ENCODE results near the gene ZNF527. TPM values are rescaled to one million over a fixed set of nuclear protein-coding genes. Genes with fewer than 3 reads are reported as not detected.
"Not testable (repeated sequence)": the region's sequence is repeated elsewhere in the genome, so short reads cannot be mapped to it uniquely, and the experiment has no call there.

ZNF527 gene
- total RNA-seq, 1 experiment from 2014 or later, result 8.4 TPM

DNA sequence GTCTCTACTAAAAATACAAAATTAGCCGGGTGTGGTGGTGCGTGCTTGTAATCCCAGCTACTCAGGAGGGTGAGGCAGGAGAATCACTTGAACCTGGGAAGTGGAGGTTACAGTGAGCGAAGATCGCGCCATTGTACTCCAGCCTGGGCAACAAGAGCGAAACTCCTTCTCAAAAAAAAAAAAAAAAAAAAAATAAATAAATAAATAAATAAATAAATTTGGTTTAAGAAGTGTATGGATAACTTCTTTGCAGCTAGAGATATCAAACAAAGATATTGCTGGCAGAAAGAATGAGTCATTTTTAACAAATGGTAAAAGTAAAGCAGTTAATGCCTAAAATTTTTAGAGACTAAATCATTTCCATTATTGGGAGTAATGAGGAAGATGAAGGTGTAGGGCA lies 20.5 kb downstream of the ZNF527 start:
- not testable (repeated sequence) for H3K4me1 ChIP-seq, H3K27me3 ChIP-seq, DNase-seq, H3K27ac ChIP-seq, H3K4me3 ChIP-seq
- H3K36me3 ChIP-seq, result peaks cover 33% of the 10 kb centered on the region
- H3K9me3 ChIP-seq (replicated peaks), result peaks cover 40% of the 10 kb centered on the region

DNA sequence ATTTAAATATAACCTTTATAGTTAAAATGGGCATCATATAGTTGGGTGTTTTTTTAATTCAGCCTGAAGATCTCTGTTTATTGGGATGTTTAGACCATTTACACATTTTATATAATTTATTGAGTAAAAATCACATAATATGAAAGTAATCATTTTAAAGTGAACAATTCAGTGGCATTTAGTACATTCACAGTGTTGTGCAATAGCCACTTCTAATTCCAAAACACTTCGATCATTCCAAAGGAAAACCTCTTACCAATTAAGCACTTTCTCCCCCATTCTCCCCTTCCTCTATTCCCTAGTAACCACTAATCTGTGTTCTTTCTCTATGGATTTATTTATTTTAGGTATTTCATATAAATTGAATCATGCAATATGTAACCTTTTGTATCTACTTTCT lies 30.2 kb downstream of the ZNF527 start:
- Histone ChIP-seq H3K36me3 (no peaks in the 10 kb centered on the region), H3K27me3 (no peaks in the 10 kb centered on the region), H3K9me3 (replicated peaks) (peaks cover 14% of the 10 kb centered on the region), H3K27ac (no peak overlapping the region), H3K4me1 (no peaks in the 10 kb centered on the region), H3K4me3 (no peak overlapping the region)
- no peak for DNase-seq

DNA sequence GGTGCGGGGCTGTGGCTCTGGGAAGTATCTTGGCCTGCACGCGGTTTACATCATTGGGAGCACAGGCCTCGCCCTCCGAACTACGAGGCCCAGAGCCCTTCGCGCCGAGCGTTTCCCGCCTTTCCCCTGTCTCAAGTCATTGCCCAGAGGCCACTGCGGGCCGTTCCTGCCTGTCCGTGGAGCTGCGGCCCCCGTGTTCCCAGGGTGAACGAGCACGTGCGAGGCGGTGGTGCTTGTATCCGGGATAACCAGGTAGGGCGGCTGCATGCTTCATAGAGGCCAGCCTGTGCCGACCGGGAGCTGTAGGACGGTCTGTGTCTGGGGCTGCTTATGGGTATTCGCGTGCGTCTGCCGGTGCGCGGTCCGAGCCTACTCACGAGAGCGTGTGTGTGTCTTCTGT lies 32.5 kb downstream of the ZNF527 start:
- H3K4me1 ChIP-seq, result no peaks in the 10 kb centered on the region
- no peaks in the 10 kb centered on the region for H3K36me3 ChIP-seq
- no peaks in the 10 kb centered on the region for H3K27me3 ChIP-seq
- no peak for DNase-seq
- H3K27ac ChIP-seq, result no peak overlapping the region
- peaks cover 20% of the 10 kb centered on the region for H3K9me3 ChIP-seq (replicated peaks)
- H3K4me3 ChIP-seq, result no peak overlapping the region

DNA sequence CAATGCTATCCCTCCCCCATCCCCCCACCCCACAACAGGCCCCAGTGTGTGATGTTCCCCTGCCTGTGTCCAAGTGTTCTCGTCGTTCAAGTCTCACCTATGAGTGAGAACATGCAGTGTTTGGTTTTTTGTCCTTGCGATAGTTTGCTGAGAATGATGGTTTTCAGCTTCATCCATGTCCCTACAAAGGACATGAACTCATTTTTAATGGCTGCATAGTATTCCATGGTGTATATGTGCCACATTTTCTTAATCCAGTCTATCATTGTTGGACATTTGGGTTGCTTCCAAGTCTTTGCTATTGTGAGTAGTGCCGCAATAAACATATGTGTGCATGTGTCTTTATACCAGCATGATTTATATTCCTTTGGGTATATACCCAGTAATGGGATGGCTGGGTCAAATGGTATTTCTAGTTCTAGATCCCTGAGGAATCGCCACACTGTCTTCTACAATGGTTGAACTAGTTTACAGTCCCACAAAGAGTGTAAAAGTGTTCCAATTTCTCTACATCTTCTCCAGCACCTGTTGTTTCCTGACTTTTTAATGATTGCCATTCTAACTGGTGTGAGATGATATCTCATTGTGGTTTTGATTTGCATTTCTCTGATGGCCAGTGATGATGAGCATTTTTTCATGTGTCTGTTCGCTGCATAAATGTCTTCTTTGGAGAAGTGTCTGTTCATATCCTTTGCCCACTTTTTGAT lies 35.4 kb downstream of the ZNF527 start:
- DNase-seq, H3K4me3 ChIP-seq: not testable (repeated sequence)

DNA sequence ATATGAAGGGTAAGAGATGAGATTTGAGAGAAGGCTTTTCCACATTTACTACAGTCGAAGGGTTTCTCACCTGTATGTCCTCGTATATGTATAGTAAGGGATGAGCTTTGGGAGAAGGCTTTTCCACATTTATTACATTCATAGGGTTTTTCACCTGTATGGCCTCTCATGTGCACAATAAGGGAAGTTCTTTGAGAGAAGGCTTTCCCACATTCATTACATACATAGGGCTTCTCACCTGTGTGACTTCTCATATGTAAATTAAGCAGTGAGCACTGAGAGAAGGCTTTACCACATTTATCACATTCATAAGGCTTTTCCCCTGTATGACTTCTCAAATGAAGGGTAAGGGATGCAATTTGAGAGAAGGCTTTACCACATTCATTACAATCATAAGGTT lies 41.8 kb downstream of the ZNF527 start:
- Histone ChIP-seq H3K4me3 (no peak overlapping the region), H3K9me3 (replicated peaks) (peaks cover 58% of the 10 kb centered on the region), H3K4me1 (no peaks in the 10 kb centered on the region), H3K36me3 (peaks cover 40% of the 10 kb centered on the region), H3K27me3 (no peaks in the 10 kb centered on the region), H3K27ac (no peak overlapping the region)
- DNase-seq, result no peak

More for the DNA sequence above, 35.4 kb downstream of the ZNF527 start:
- not testable (repeated sequence) for H3K4me1 ChIP-seq, H3K27ac ChIP-seq, H3K27me3 ChIP-seq, H3K36me3 ChIP-seq
- peaks cover 23% of the 10 kb centered on the region for H3K9me3 ChIP-seq (replicated peaks)

DNA sequence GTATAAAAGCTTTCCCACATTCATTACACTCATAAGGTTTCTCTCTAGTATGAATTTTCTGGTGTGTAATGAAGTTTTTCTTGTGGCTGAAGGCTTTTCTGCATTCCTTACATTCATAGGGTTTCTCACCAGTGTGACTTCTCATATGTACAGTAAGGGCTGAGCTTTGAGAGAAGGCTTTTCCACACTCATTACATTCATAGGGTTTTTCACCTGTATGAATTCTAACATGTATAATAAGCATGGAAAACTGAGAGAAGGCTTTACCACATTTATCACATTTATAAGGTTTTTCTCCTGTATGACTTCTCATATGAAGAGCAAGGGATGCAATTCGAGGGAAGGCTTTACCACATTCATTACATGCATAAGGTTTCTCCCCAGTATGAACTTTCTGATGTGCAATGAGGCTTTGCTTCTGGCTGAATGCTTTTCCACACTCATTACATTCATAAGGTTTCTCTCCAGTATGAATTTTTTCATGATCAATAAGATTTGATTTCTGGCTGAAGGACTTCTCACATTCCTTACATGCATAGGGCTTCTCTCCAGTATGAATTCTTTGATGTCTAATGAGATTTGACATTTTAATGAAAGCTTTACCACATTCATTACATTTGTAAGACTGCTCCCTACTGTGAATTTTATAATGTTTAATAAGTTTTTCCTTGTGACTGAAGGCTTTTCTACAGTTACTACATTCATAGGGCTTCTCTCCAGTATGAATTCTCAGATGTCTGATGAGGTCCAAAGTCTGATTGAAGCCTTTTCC lies 42.6 kb downstream of the ZNF527 start:
- peak in 1 of 2 experiments; percentile 27 for DNase-seq

More for the DNA sequence above, 42.6 kb downstream of the ZNF527 start:
- Histone ChIP-seq H3K4me3 (no peak overlapping the region), H3K9me3 (replicated peaks) (peaks cover 55% of the 10 kb centered on the region), H3K27me3 (no peaks in the 10 kb centered on the region), H3K4me1 (no peaks in the 10 kb centered on the region), H3K27ac (no peak overlapping the region), H3K36me3 (peaks cover 40% of the 10 kb centered on the region)

Other genes with a start within 250 kb of the ZNF527 start
- 14.0 and 14.3 TPM in 2 replicates for gene ZNF585A, start 198.4 kb upstream of the ZNF527 start, total RNA-seq (2014; rRNA removed; shearing (Covaris generic))
- 10.1 and 12.7 TPM in 2 replicates for gene ZNF585B, start 160.6 kb upstream of the ZNF527 start, total RNA-seq (2014; rRNA removed; shearing (Covaris generic))
- gene ZNF383, start 152.9 kb upstream of the ZNF527 start, total RNA-seq (2014; rRNA removed; shearing (Covaris generic)), result 8.3 and 10.2 TPM in 2 replicates
- 16.9 and 21.9 TPM in 2 replicates for gene ZNF569, start 96.3 kb downstream of the ZNF527 start, total RNA-seq (2014; rRNA removed; shearing (Covaris generic))
- 9.4 and 11.8 TPM in 2 replicates for gene ZNF570, start 98.3 kb downstream of the ZNF527 start, total RNA-seq (2014; rRNA removed; shearing (Covaris generic))
- gene ZNF793, start 135.8 kb downstream of the ZNF527 start, total RNA-seq (2014; rRNA removed; shearing (Covaris generic)), result 1.9 and 2.3 TPM in 2 replicates
- 4.7 and 5.3 TPM in 2 replicates for gene ZNF571, start 223.7 kb downstream of the ZNF527 start, total RNA-seq (2014; rRNA removed; shearing (Covaris generic))
- 0.73 and 1.8 TPM in 2 replicates for gene ZNF540, start 223.8 kb downstream of the ZNF527 start, total RNA-seq (2014; rRNA removed; shearing (Covaris generic))

Data from SJCRH30 (cell line).